Measurements from ENCODE around the gene SVIL.
A peak's percentile ranks its signal among the peaks of the same experiment; 100 is the strongest.
"Not testable (repeated sequence)": the region's sequence is repeated elsewhere in the genome, so short reads cannot be mapped to it uniquely, and the experiment has no call there.

SVIL gene

DNA sequence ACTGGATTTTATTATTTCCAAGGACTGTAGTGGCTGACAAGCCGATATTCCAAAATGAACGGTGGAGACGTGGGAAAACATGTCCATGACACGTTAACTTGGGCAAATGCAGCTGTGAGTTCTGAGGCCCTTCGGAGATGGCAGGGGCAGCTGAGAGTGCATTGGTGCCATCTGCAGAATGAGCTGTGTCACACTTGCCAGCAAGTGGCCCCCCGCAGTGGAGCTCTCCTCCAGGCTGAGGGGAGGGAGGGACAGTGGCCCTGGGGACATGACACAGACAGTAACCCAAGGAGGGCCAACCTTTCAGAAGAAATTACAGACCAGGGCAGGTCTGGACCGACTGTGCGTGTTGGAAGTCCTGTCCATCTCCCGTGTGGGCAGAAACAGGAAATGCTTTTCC lies 139.4 kb downstream of the SVIL start:
- Histone ChIP-seq H3K27ac (peak overlapping the region in 1 of 2 donors; percentile 25), H3K4me3 (no peak overlapping the region)
- DNase-seq (ENCODE audit: low spot score): no peak
- TF ChIP-seq, protein P1, sequence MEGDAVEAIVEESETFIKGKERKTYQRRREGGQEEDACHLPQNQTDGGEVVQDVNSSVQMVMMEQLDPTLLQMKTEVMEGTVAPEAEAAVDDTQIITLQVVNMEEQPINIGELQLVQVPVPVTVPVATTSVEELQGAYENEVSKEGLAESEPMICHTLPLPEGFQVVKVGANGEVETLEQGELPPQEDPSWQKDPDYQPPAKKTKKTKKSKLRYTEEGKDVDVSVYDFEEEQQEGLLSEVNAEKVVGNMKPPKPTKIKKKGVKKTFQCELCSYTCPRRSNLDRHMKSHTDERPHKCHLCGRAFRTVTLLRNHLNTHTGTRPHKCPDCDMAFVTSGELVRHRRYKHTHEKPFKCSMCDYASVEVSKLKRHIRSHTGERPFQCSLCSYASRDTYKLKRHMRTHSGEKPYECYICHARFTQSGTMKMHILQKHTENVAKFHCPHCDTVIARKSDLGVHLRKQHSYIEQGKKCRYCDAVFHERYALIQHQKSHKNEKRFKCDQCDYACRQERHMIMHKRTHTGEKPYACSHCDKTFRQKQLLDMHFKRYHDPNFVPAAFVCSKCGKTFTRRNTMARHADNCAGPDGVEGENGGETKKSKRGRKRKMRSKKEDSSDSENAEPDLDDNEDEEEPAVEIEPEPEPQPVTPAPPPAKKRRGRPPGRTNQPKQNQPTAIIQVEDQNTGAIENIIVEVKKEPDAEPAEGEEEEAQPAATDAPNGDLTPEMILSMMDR (IDR thresholded peaks at IDR 0.05): no peak

DNA sequence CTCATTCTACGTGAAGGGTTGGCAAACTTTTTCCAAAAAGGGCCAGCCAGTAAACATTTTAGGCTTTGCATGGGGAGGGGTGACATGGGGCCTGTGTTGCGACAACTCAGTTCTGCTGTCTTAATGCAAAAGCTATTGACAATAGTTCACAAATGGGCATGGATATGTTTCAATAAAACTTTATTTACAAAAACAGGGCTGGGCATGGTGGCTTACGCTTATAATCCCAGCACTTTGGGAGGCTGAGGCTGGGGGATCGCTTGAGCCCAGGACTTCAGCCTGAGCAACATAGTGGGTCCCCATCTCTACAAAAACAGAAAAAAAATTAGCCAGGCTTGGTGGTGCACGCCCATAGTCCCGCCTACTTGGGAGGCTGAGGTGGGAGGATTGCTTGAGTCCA lies 141.1 kb downstream of the SVIL start:
- no peak for DNase-seq (ENCODE audit: low spot score)
- H3K27ac ChIP-seq: no peak overlapping the region
- H3K4me3 ChIP-seq: no peak overlapping the region
- TF ChIP-seq, protein P1 (IDR thresholded peaks at IDR 0.05): no peak

DNA sequence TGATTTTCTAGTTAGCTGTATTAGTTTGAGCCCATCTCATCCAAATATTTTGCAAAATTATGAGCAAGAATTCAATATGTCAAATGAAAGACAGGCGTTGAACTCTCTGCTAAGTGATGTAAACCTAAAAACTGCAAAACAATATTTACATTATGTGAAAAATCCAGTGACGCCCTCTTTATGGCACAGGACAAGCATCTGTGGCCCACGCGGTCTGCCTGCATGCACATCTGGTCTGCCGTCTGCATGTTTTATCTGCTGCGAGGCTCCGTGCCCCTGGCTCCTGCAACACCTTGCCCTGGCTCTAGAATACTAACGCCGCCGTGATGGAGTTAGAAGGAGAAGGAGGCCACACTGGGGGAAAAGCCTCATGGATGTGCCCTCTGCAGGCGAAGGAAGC lies 142.0 kb downstream of the SVIL start:
- TF ChIP-seq, protein P1 (IDR thresholded peaks at IDR 0.05): no peak
- no peak for DNase-seq (ENCODE audit: low spot score)
- no peak overlapping the region for H3K4me3 ChIP-seq
- H3K27ac ChIP-seq: no peak overlapping the region

DNA sequence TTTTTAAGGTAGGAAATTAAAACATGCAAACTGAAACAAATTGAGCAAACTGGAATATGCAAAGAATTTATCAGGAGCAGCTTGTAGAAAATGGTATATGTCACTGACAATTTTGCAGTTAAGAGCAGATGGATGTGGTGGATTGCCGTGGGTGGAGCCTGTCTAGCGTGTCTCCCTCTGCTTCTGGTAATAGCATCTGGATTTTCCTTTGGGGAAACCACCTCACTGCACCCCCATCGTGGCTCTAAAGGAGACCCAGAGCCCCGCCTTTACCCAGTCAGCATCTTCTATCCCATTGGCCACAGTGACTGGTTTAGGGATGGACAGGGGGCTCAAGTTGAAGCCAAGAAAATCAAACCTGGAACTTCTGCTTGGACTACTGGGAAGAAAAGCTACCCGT lies 142.9 kb downstream of the SVIL start:
- TF ChIP-seq, protein P1 (IDR thresholded peaks at IDR 0.05): no peak
- H3K4me3 ChIP-seq: no peak overlapping the region
- no peak for DNase-seq (ENCODE audit: low spot score)
- H3K27ac ChIP-seq: no peak overlapping the region

DNA sequence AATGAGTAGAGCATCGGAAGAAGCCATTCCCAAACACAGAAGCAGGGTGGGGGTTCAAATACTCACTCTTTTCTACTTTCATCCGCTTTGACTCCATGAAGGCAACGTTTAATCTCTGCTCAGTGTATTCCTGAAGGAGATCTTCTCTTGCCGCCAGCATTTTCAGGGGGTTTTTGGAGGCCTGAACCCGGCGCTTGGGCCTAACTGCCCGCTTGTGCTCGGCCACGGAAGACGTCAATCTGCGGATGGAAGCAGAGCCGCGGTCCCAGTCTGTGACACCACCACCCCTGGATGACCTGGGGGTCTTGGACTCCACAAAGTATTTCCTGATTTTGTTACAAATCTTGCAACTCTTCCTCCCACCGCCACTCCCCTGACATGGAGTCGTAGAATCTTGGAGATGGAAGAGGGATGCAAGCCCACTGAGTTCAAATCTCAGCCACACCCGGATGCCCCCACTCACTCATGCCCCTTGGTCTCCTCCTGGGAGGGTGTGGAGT lies 143.9 kb downstream of the SVIL start:
- H3K4me3 ChIP-seq; DNase-seq (ENCODE audit: low spot score); H3K27ac ChIP-seq: not testable (repeated sequence)

DNA sequence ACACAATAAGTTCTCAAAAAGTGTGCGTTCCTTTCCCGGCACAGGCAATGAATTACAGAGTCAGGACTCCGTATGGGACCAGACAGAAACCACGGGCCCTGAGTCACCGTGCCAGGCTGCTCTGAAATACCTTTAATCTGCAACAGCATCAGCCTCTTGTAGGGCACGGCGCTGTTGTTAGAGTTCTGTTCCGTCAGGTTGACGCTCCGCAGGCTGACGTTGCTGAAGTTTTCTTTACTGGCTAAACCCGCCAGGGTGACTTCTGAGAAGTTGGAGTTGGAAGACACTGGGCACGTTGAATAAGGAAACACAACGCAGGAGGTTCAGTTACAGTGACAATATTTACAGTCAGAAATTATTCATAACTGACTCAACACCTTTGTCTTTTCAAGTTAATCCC lies 146.3 kb downstream of the SVIL start:
- DNase-seq (ENCODE audit: low spot score); H3K27ac ChIP-seq; H3K4me3 ChIP-seq: not testable (repeated sequence)

DNA sequence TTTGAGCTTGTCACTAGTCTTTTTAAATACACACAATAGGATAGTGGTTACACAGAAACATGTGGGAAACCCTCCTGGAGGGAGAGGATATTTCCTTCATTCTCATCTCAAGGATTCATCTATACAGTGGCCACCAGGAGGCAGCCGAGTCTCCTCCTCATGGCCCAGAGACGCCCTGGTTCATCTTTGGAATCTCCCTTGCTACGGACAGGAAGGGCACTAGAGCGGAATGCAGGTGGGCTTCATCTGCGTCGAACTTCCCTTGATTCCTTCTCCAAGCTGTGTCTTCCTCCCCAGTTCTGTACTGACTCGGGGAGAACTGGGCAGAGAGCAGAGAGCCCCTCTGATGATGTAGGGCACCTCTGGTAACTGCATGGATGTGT lies 146.9 kb downstream of the SVIL start:
- not testable (repeated sequence) for H3K27ac ChIP-seq; DNase-seq (ENCODE audit: low spot score); H3K4me3 ChIP-seq

DNA sequence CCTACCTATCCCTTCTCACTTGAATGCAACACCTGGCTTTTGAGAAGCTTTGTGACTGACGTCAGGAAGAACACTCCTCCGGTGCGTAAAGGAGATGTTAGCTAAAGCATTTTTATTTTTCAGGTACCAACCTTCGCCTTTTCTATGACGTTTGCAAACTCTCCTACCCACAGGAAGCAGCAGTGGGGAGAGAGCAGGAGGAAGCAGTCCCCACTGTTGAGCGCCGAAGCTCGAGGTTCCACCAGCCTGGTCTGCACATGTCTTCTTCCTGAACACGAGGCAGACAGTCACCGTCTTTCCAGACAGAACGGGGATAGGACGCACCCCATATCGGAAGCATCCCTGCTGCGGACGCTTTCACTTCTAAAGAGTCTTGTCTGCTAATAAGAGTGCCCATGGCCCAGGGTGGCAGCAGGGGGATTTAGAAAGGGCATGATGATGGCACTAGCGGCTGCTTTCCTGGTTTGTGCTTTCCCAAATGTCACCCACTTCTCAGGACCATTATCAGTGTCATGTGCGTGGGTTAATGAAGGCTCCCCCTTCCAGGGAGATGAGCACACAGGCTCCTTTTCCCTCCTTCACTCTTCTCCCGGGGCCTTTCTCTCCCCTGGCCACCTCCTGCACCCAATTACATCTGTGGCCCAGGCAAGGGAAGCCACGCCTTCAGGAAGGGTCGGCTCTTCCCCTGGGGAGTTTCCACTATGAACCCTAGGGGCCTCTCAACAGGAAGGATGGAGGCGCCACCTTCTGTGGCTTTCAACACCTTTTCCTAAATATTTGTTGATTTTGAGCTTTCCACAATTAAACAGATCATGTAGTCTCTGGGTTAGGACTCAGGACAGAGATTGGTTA lies 147.5 kb downstream of the SVIL start:
- H3K4me3 ChIP-seq; DNase-seq (ENCODE audit: low spot score); H3K27ac ChIP-seq: not testable (repeated sequence)

DNA sequence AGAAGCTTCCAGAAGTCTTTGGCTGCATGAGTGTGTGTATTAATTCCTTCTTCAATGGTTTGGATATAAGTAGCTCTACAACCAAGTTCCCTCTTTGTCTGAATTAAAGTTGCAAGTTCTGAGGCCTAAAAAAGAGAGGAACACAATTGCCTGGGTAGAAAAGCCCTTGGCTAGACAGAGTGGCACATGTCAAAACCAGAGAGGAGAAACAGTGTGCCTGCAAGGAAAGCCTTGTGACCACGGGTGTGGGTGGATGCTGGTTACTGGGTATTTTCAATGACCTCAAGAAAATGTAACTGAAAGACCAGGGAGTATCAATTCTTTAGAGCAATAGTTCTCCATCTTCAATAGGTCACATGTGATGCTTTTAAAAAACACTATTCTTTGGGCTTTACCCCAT lies 148.3 kb downstream of the SVIL start:
- TF ChIP-seq, protein P1 (IDR thresholded peaks at IDR 0.05): no peak
- DNase-seq (ENCODE audit: low spot score): no peak
- no peak overlapping the region for H3K4me3 ChIP-seq
- H3K27ac ChIP-seq: no peak overlapping the region

DNA sequence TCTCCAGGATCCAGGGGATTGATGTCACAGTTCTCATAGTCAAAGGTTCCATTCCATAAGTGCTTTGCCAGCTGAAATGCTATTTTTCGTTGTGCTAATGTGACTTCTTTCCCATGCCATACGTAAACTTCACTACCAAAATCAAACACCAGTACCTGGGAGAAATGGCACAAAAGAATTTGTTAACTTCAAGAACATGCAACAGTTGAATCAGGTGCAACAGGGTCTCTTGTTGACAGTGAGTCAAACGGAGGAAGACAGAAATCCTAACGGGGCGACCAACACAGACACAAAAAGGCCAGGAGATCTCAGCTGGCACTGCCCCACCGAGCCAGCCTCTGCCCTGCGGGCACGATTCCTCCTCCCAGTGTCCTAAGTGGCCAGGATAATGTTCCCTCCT lies 150.1 kb downstream of the SVIL start:
- H3K27ac ChIP-seq; DNase-seq (ENCODE audit: low spot score): not testable (repeated sequence)

More for the DNA sequence above, 150.1 kb downstream of the SVIL start:
- H3K4me3 ChIP-seq: not testable (repeated sequence)

Data from coronary artery (tissue), 2 donors.